ENCODE data around the gene SNRK.

- TF ChIP-seq EZH2phosphoT487 (IDR thresholded peaks at IDR 0.05; ENCODE audit: borderline replicate concordance, low read length) (no peak), CTCF (conservative IDR thresholded peaks at IDR 0.05; ENCODE audit: low read depth, low read length) (no peak)
These were observed 30.6 kb downstream of the SNRK start for GRCh38 chr3:43316783-43317460.
